Kidney epithelial cell (primary cell): ENCODE measurements around the gene ANKMY1. TPM values are rescaled to one million over a fixed set of nuclear protein-coding genes. Genes with fewer than 3 reads are reported as not detected.

Source experiments
- DNase-seq: peaks from one replicate; pipeline ENCODE4 v3.0.0-alpha.2; 2010; ENCODE audit warnings: low read depth
- H3K27me3 ChIP-seq: 2 replicates; pipeline ENCODE4 v1.6.0; 2011; ENCODE audit warnings: low read length; ENCODE audit not compliant: control insufficient read depth, insufficient read depth
- H3K36me3 ChIP-seq: 2 replicates; pipeline ENCODE4 v1.5.1; 2011; ENCODE audit warnings: low read length; ENCODE audit not compliant: control insufficient read depth, insufficient read depth
- H3K4me3 ChIP-seq: 2 replicates; pipeline ENCODE4 v1.5.1; 2011; ENCODE audit warnings: low read depth, mild to moderate bottlenecking, control low read depth, low read length
- total RNA-seq: library from RNA; depleted of rRNA; stranded (reverse); fragments of >200 nt; gene quantifications from 2 replicates; pipeline ENCODE4 v1.2.3, GENCODE V29; 2015
- TF ChIP-seq, protein P1 (sequence below): IDR thresholded peaks from 2 replicates; pipeline ENCODE4 v1.5.1; 2011; ENCODE audit warnings: mild to moderate bottlenecking, moderate library complexity, low read length, control low read depth, inconsistent platforms; ENCODE audit not compliant: insufficient read depth, poor library complexity, severe bottlenecking

Gene ANKMY1
- total RNA-seq, 1 donor from 2014 or later = 7.1 TPM

DNA sequence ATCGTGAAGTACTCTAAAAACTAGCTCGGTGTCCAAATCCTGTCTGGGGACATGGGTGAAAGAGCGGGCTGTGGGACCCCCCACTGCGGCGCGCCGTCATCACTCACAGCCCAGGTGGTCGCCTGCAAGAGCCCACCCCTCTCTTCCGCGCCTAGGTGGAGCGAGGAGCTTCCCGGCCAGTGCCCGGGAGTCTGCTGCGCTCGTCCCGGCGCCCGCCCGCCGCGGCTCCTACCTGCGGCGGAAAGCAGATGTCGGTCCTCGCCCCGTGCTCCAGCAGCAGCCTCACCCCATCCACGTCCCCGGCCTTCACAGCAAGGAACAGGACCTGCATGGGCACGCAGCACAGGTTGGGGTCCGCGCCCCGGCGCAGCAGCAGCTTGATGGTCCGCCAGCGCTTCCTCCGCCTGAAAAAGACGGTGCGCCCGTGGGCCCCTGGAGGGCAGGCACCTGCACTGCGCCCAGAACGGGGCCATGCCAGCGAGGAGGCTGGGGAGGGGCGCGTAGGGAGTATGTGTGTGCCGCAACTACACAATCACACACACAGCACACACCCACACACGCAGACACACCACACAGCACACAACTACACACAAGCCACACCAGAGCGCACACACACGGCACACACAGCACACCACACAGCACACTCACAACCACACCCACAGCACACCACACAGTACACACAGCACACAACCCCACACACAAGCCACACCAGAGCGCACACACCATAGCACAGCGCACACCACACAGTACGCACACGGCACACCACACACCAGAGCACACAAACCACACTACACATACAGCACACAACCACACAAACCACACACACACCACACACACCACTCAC lies 37.4 kb downstream of the ANKMY1 start:
- Histone ChIP-seq H3K27me3 (peaks cover 20% of the 10 kb centered on the region), H3K4me3 (peak overlapping the region; percentile 17), H3K36me3 (no peaks in the 10 kb centered on the region)
- TF ChIP-seq, protein P1, sequence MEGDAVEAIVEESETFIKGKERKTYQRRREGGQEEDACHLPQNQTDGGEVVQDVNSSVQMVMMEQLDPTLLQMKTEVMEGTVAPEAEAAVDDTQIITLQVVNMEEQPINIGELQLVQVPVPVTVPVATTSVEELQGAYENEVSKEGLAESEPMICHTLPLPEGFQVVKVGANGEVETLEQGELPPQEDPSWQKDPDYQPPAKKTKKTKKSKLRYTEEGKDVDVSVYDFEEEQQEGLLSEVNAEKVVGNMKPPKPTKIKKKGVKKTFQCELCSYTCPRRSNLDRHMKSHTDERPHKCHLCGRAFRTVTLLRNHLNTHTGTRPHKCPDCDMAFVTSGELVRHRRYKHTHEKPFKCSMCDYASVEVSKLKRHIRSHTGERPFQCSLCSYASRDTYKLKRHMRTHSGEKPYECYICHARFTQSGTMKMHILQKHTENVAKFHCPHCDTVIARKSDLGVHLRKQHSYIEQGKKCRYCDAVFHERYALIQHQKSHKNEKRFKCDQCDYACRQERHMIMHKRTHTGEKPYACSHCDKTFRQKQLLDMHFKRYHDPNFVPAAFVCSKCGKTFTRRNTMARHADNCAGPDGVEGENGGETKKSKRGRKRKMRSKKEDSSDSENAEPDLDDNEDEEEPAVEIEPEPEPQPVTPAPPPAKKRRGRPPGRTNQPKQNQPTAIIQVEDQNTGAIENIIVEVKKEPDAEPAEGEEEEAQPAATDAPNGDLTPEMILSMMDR = peak; percentile 17
- DNase-seq = no peak

GRCh38 chr2:240519396-240520129 lies 38.2 kb downstream of the ANKMY1 start:
- Histone ChIP-seq H3K4me3 (no peak overlapping the region), H3K27me3 (peaks cover 20% of the 10 kb centered on the region), H3K36me3 (no peaks in the 10 kb centered on the region)
- DNase-seq = no peak
- TF ChIP-seq, protein P1 = no peak

GRCh38 chr2:240518981-240519380 lies 38.8 kb downstream of the ANKMY1 start:
- TF ChIP-seq, protein P1 = no peak
- H3K4me3 ChIP-seq = no peak overlapping the region
- no peak for DNase-seq
- no peaks in the 10 kb centered on the region for H3K36me3 ChIP-seq
- H3K27me3 ChIP-seq = peaks cover 20% of the 10 kb centered on the region

DNA sequence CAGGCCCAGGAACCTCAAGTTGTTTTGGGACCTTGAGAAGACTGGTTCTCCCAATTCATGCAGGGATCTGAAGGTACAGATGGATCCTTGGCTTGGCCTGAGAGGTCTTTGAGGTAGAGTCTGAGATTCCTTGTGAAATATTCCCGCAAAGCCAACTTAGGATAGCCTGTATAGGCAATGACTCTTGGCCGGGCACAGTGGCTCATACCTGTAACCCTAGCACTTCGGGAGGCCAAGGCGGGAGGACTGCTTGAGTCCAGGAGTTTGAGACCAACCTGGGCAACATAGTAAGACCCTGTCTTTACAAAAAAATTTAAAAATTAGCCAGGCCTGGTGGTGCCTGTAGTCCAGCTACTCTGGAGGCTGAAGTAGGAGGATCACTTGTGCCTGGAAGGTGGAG lies 40.4 kb downstream of the ANKMY1 start:
- DNase-seq = no peak
- no peaks in the 10 kb centered on the region for H3K36me3 ChIP-seq
- no peak overlapping the region for H3K4me3 ChIP-seq
- H3K27me3 ChIP-seq = peaks cover 20% of the 10 kb centered on the region
- TF ChIP-seq, protein P1 = no peak

- no peak overlapping the region for H3K4me3 ChIP-seq
- TF ChIP-seq, protein P1 = no peak
- peaks cover 7% of the 10 kb centered on the region for H3K27me3 ChIP-seq
- H3K36me3 ChIP-seq = no peaks in the 10 kb centered on the region
- DNase-seq = no peak
These were observed 43.2 kb downstream of the ANKMY1 start for GRCh38 chr2:240514631-240515030.
